Loucy (cell line): ENCODE data around the gene TBX3.
"Not testable (repeated sequence)": the region's sequence is repeated elsewhere in the genome, so short reads cannot be mapped to it uniquely, and the experiment has no call there.

Source experiments
- H2AFZ ChIP-seq: fragments of 200-600 bp; sonication (generic); 2 replicates; pipeline ENCODE4 v1.6.0; 2016; ENCODE audit warnings: antibody characterized with exemption, mild to moderate bottlenecking, low read length, moderate library complexity
- H3F3A ChIP-seq: fragments of 200-600 bp; 2 replicates; pipeline ENCODE4 v1.6.0; 2016; ENCODE audit warnings: antibody characterized with exemption, low read depth, mild to moderate bottlenecking
- H3K27me3 ChIP-seq: fragments of 200-600 bp; sonication (generic); 2 replicates; pipeline ENCODE4 v1.6.1; 2014; ENCODE audit warnings: low read length, mild to moderate bottlenecking; ENCODE audit not compliant: insufficient read depth, poor library complexity, severe bottlenecking
- H3K36me3 ChIP-seq: fragments of 200-600 bp; sonication (generic); 2 replicates; pipeline ENCODE4 v1.6.1; 2016; ENCODE audit warnings: low read length; ENCODE audit not compliant: insufficient read depth
- H3K4me1 ChIP-seq: fragments of 200-600 bp; sonication (generic); 2 replicates; pipeline ENCODE4 v1.5.1; 2014; ENCODE audit warnings: low read length, mild to moderate bottlenecking; ENCODE audit not compliant: insufficient read depth, poor library complexity, severe bottlenecking
- H3K4me2 ChIP-seq: fragments of 200-600 bp; sonication (generic); 2 replicates; pipeline ENCODE4 v1.6.0; 2014; ENCODE audit warnings: antibody characterized with exemption, low read length, low read depth, mild to moderate bottlenecking; ENCODE audit not compliant: poor library complexity, severe bottlenecking
- H3K4me3 ChIP-seq: fragments of 200-600 bp; sonication (generic); 2 replicates; pipeline ENCODE4 v1.5.1; 2014; ENCODE audit warnings: low read length, mild to moderate bottlenecking, mixed read lengths; ENCODE audit not compliant: poor library complexity, severe bottlenecking
- H3K79me2 ChIP-seq: fragments of 200-600 bp; sonication (generic); 2 replicates; pipeline ENCODE4 v1.6.1; 2014; ENCODE audit warnings: low read length; ENCODE audit not compliant: insufficient read depth
- H3K9ac ChIP-seq: fragments of 200-600 bp; sonication (generic); 2 replicates; pipeline ENCODE4 v1.6.0; 2014; ENCODE audit warnings: mild to moderate bottlenecking, low read depth, low read length, moderate library complexity; ENCODE audit not compliant: poor library complexity, severe bottlenecking
- H3K9me2 ChIP-seq: fragments of 200-600 bp; sonication (generic); replicated peaks from 2 replicates; pipeline ENCODE4 v1.6.1; 2016; ENCODE audit warnings: low read depth, low read length, mixed read lengths
- H3K9me3 ChIP-seq: fragments of 200-600 bp; sonication (generic); 2 replicates; pipeline ENCODE4 v1.6.1; 2014; ENCODE audit warnings: mild to moderate bottlenecking, antibody characterized with exemption, low read length, low read depth; ENCODE audit not compliant: insufficient read depth
- H4K20me1 ChIP-seq: fragments of 200-600 bp; sonication (generic); 2 replicates; pipeline ENCODE4 v1.6.0; 2014; ENCODE audit warnings: antibody characterized with exemption, low read length, mild to moderate bottlenecking; ENCODE audit not compliant: insufficient read depth, poor library complexity, severe bottlenecking
- CTCF ChIP-seq: fragments of 200-600 bp; sonication (generic); conservative IDR thresholded peaks from 2 replicates; pipeline ENCODE4 v1.5.1; 2014; ENCODE audit warnings: mild to moderate bottlenecking, antibody characterized with exemption, low read length
- EZH2phosphoT487 ChIP-seq: fragments of 200-600 bp; IDR thresholded peaks from 2 replicates; pipeline ENCODE4 v1.6.1; 2018; ENCODE audit warnings: antibody characterized with exemption, mild to moderate bottlenecking, moderate library complexity, borderline replicate concordance

Gene TBX3

GRCh38 chr12:114711689-114712152, 27.7 kb upstream of the TBX3 start:
- no peaks in the 10 kb centered on the region for H3F3A ChIP-seq
- no peak overlapping the region for H3K4me2 ChIP-seq
- no peaks in the 10 kb centered on the region for H3K4me1 ChIP-seq
- H3K27me3 ChIP-seq, result no peaks in the 10 kb centered on the region
- H3K9me3 ChIP-seq, result peaks cover 3% of the 10 kb centered on the region; the same call in 1 of the 2 replicates
- H3K9ac ChIP-seq, result no peak overlapping the region
- no peak for TF ChIP-seq CTCF
- TF ChIP-seq EZH2phosphoT487, result no peak
- no peak overlapping the region for H3K4me3 ChIP-seq
- no peaks in the 10 kb centered on the region for H4K20me1 ChIP-seq
- H2AFZ ChIP-seq, result no peak overlapping the region
- H3K9me2 ChIP-seq, result no peaks in the 10 kb centered on the region
- H3K79me2 ChIP-seq, result no peaks in the 10 kb centered on the region
- no peaks in the 10 kb centered on the region for H3K36me3 ChIP-seq

GRCh38 chr12:114710151-114710550, 26.2 kb upstream of the TBX3 start:
- Histone ChIP-seq H4K20me1 (no peaks in the 10 kb centered on the region), H3F3A (no peaks in the 10 kb centered on the region), H3K9ac (no peak overlapping the region), H2AFZ (no peak overlapping the region), H3K79me2 (no peaks in the 10 kb centered on the region), H3K4me3 (no peak overlapping the region), H3K4me1 (no peaks in the 10 kb centered on the region), H3K36me3 (no peaks in the 10 kb centered on the region), H3K9me3 (peaks cover 3% of the 10 kb centered on the region; the same call in 1 of the 2 replicates), H3K4me2 (no peak overlapping the region), H3K9me2 (no peaks in the 10 kb centered on the region), H3K27me3 (no peaks in the 10 kb centered on the region)
- TF ChIP-seq EZH2phosphoT487 (no peak), CTCF (no peak)

- Histone ChIP-seq H3K27me3 (no peaks in the 10 kb centered on the region), H4K20me1 (no peaks in the 10 kb centered on the region), H2AFZ (no peak overlapping the region), H3K4me1 (no peaks in the 10 kb centered on the region), H3K36me3 (no peaks in the 10 kb centered on the region), H3K79me2 (no peaks in the 10 kb centered on the region), H3K4me2 (no peak overlapping the region), H3K9me3 (no peaks in the 10 kb centered on the region; the same call in 1 of the 2 replicates), H3F3A (no peaks in the 10 kb centered on the region), H3K9ac (no peak overlapping the region), H3K9me2 (no peaks in the 10 kb centered on the region), H3K4me3 (no peak overlapping the region)
- no peak for TF ChIP-seq EZH2phosphoT487
- TF ChIP-seq CTCF, result no peak
Measured at GRCh38 chr12:114709112-114709511, 25.1 kb upstream of the TBX3 start.

GRCh38 chr12:114708598-114708997, 24.6 kb upstream of the TBX3 start:
- H3K4me1 ChIP-seq, H3K9ac ChIP-seq, H3K27me3 ChIP-seq, H3F3A ChIP-seq, H3K36me3 ChIP-seq, H3K9me3 ChIP-seq, H3K4me3 ChIP-seq, H2AFZ ChIP-seq, H3K79me2 ChIP-seq, H3K9me2 ChIP-seq, H4K20me1 ChIP-seq, H3K4me2 ChIP-seq: not testable (repeated sequence)
